GM18511 (cell line): ENCODE data around the gene NR6A1.
"Not testable (repeated sequence)": the region's sequence is repeated elsewhere in the genome, so short reads cannot be mapped to it uniquely, and the experiment has no call there.

ENCODE experiments used
- ATAC-seq: cut with Tn5 transposase; IDR thresholded peaks from one replicate; pipeline ENCODE4 v1.9.1; 2021; ENCODE audit warnings: mild to moderate bottlenecking, moderate library complexity; ENCODE audit not compliant: unreplicated experiment

NR6A1 gene

GRCh38 chr9:124761710-124762109 is 9.4 kb downstream of the NR6A1 start:
- ATAC-seq, result no peak

- no peak for ATAC-seq
Observed at GRCh38 chr9:124761196-124761595, 9.9 kb downstream of the NR6A1 start.

- no peak for ATAC-seq
Observed at GRCh38 chr9:124760719-124761118, 10.4 kb downstream of the NR6A1 start.

GRCh38 chr9:124759327-124759726 is 11.8 kb downstream of the NR6A1 start:
- no peak for ATAC-seq

- no peak for ATAC-seq
Observed at GRCh38 chr9:124758691-124759090, 12.4 kb downstream of the NR6A1 start.

GRCh38 chr9:124758061-124758460 is 13.1 kb downstream of the NR6A1 start:
- no peak for ATAC-seq

GRCh38 chr9:124757616-124758015 is 13.5 kb downstream of the NR6A1 start:
- no peak for ATAC-seq

GRCh38 chr9:124756011-124756410 is 15.1 kb downstream of the NR6A1 start:
- no peak for ATAC-seq

GRCh38 chr9:124755061-124755460 is 16.1 kb downstream of the NR6A1 start:
- no peak for ATAC-seq

- ATAC-seq, result no peak
Observed at GRCh38 chr9:124754289-124754688, 16.8 kb downstream of the NR6A1 start.

GRCh38 chr9:124752967-124753366 is 18.1 kb downstream of the NR6A1 start:
- ATAC-seq, result no peak

- ATAC-seq, result no peak
Observed at GRCh38 chr9:124749781-124750180, 21.3 kb downstream of the NR6A1 start.

GRCh38 chr9:124749284-124749683 is 21.8 kb downstream of the NR6A1 start:
- no peak for ATAC-seq

GRCh38 chr9:124747065-124747464 is 24.0 kb downstream of the NR6A1 start:
- no peak for ATAC-seq

- ATAC-seq, result no peak
Observed at GRCh38 chr9:124743686-124744348, 27.3 kb downstream of the NR6A1 start.

- ATAC-seq, result no peak
Observed at GRCh38 chr9:124742940-124743339, 28.2 kb downstream of the NR6A1 start.

- no peak for ATAC-seq
Observed at GRCh38 chr9:124741662-124742061, 29.4 kb downstream of the NR6A1 start.

- no peak for ATAC-seq
Observed at GRCh38 chr9:124741149-124741548, 30.0 kb downstream of the NR6A1 start.

GRCh38 chr9:124739360-124739759 is 31.8 kb downstream of the NR6A1 start:
- ATAC-seq, result no peak

GRCh38 chr9:124738075-124738474 is 33.0 kb downstream of the NR6A1 start:
- not testable (repeated sequence) for ATAC-seq

GRCh38 chr9:124735121-124735520 is 36.0 kb downstream of the NR6A1 start:
- ATAC-seq, result no peak

- ATAC-seq, result not testable (repeated sequence)
Observed at GRCh38 chr9:124734741-124735083, 36.4 kb downstream of the NR6A1 start.
